Activated CD4-positive, CD25-positive, alpha-beta regulatory T cell treated with anti-CD3 and anti-CD28 coated beads, Interleukin-2, amount 50 U/mL, for 16 hours (primary cell): ENCODE data around the gene PLA2G12A.

Experiments used
- DNase-seq: peaks from one replicate; pipeline ENCODE4 v3.0.0-alpha.2; 2020; ENCODE audit warnings: low read depth, low spot score

PLA2G12A gene

GRCh38 chr4:109729718-109730618, at the start of gene PLA2G12A:
Gene PLA2G12A, minus strand, starts transcription at chr4:109730070. Its CDS starts 261 bp downstream, at chr4:109729809.
- DNase-seq, result peak; percentile 62

- DNase-seq, result no peak
Observed at GRCh38 chr4:109764789-109765402, 35.0 kb upstream of the PLA2G12A start.

- DNase-seq, result no peak
Observed at GRCh38 chr4:109764376-109764775, 34.5 kb upstream of the PLA2G12A start.

- no peak for DNase-seq
Observed at GRCh38 chr4:109760682-109761081, 30.8 kb upstream of the PLA2G12A start.

GRCh38 chr4:109755656-109756055, 25.8 kb upstream of the PLA2G12A start:
- DNase-seq, result no peak

- no peak for DNase-seq
Observed at GRCh38 chr4:109754093-109754857, 24.4 kb upstream of the PLA2G12A start.

GRCh38 chr4:109752525-109752924, 22.7 kb upstream of the PLA2G12A start:
- no peak for DNase-seq

GRCh38 chr4:109751852-109752251, 22.0 kb upstream of the PLA2G12A start:
- no peak for DNase-seq

- DNase-seq, result no peak
Observed at GRCh38 chr4:109750652-109751244, 20.9 kb upstream of the PLA2G12A start.

- DNase-seq, result no peak
Observed at GRCh38 chr4:109749388-109750082, 19.7 kb upstream of the PLA2G12A start.

- no peak for DNase-seq
Observed at GRCh38 chr4:109748114-109748513, 18.2 kb upstream of the PLA2G12A start.

GRCh38 chr4:109746728-109747127, 16.9 kb upstream of the PLA2G12A start:
- DNase-seq, result no peak

GRCh38 chr4:109745830-109746229, 16.0 kb upstream of the PLA2G12A start:
- no peak for DNase-seq

GRCh38 chr4:109739547-109739946, 9.7 kb upstream of the PLA2G12A start:
- DNase-seq, result no peak

GRCh38 chr4:109738104-109738872, 8.4 kb upstream of the PLA2G12A start:
- DNase-seq, result no peak

- DNase-seq, result no peak
Observed at GRCh38 chr4:109735566-109736365, 5.9 kb upstream of the PLA2G12A start.

GRCh38 chr4:109733728-109734127, 3.9 kb upstream of the PLA2G12A start:
- no peak for DNase-seq

GRCh38 chr4:109730619-109731545, 1.0 kb upstream of the PLA2G12A start:
- DNase-seq, result no peak
